ENCODE results near the gene EFCAB8. TPM values are rescaled to one million over a fixed set of nuclear protein-coding genes. Genes with fewer than 3 reads are reported as not detected.

EFCAB8 gene
- total RNA-seq, 1 experiment from 2014 or later, result not detected

- Mint-ChIP-seq H3K9me3 (ENCODE audit: unreplicated experiment) (no peaks in the 10 kb centered on the region), H3K36me3 (ENCODE audit: insufficient read depth, unreplicated experiment) (no peaks in the 10 kb centered on the region), H3K4me1 (ENCODE audit: insufficient read depth, unreplicated experiment) (no peaks in the 10 kb centered on the region), H3K27me3 (ENCODE audit: insufficient read depth, unreplicated experiment) (peaks cover 37% of the 10 kb centered on the region), H3K4me3 (ENCODE audit: unreplicated experiment) (no peak overlapping the region), H3K27ac (ENCODE audit: low read depth, unreplicated experiment) (no peak overlapping the region)
- no peak for DNase-seq (ENCODE audit: unreplicated experiment)
- intact Hi-C loops (cut with micrococcal nuclease), result no loop called here
- TF ChIP-seq, protein P1, sequence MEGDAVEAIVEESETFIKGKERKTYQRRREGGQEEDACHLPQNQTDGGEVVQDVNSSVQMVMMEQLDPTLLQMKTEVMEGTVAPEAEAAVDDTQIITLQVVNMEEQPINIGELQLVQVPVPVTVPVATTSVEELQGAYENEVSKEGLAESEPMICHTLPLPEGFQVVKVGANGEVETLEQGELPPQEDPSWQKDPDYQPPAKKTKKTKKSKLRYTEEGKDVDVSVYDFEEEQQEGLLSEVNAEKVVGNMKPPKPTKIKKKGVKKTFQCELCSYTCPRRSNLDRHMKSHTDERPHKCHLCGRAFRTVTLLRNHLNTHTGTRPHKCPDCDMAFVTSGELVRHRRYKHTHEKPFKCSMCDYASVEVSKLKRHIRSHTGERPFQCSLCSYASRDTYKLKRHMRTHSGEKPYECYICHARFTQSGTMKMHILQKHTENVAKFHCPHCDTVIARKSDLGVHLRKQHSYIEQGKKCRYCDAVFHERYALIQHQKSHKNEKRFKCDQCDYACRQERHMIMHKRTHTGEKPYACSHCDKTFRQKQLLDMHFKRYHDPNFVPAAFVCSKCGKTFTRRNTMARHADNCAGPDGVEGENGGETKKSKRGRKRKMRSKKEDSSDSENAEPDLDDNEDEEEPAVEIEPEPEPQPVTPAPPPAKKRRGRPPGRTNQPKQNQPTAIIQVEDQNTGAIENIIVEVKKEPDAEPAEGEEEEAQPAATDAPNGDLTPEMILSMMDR (IDR thresholded peaks at IDR 0.05; ENCODE audit: unreplicated experiment), result no peak
- ChIA-PET POLR2A (no interaction called here), CTCF (interaction anchor here (0.6 kb wide), 3 partner anchors 20 to 917 kb away, joined by 3 to 4 read pairs (median 4); no protein-coding TSS in a partner anchor)
- BruUV-seq (replicated peaks), result no TSS peak
Measured at GRCh38 chr20:32966382-32966781, 107.7 kb downstream of the EFCAB8 start.

DNA sequence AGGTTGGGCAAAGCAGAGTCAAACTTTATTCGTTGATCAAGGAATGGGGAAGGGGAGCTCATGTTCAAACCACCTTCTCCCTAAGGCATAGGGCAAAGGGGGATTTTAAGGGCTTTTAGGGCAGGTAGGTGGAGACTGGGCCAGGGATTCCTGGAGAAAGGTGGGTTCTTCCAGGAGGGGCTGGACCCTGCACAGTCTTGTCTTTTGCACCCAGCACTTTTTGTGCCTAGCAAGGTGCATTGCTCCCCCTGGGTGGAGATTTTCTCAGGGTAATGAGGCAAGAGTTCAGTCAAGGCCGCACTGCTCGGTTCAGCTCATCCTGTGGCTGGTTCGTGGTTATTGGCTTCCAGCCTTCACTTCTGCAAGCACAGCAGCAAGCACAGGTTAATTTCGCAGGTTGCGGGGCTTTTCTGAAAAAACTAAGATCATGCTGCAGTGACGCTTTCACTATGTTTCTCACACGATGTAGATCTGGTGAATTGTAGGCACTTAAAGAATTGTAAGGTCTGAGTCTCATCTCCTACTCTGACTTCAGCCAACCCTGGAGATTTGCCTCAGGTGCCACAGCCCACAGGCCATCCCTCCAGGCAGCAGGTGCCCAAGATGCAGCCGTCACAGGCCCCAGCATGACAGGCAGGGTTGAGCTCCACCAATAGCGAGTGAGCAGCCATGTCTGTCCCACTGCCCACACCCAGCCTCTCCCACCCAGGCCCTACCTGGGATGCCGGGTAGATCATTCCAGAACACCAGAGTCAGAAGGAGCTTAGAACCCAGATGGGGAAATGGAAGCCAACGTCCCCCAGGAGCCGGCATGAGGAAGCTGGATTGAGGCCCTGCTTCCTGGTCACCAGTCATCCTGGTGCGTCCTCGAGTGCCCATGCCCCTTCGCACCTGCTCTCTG is 108.4 kb downstream of the EFCAB8 start:
- H3K9me3 Mint-ChIP-seq (ENCODE audit: unreplicated experiment), result no peaks in the 10 kb centered on the region
- H3K27ac Mint-ChIP-seq (ENCODE audit: low read depth, unreplicated experiment), result no peak overlapping the region
- intact Hi-C loops (cut with micrococcal nuclease), result no loop called here
- no peaks in the 10 kb centered on the region for H3K4me1 Mint-ChIP-seq (ENCODE audit: insufficient read depth, unreplicated experiment)
- ChIA-PET POLR2A (no interaction called here), CTCF (interaction anchor here (0.6 kb wide), 3 partner anchors 21 to 916 kb away, joined by 3 to 4 read pairs (median 4); no protein-coding TSS in a partner anchor)
- H3K27me3 Mint-ChIP-seq (ENCODE audit: insufficient read depth, unreplicated experiment), result peaks cover 30% of the 10 kb centered on the region
- no TSS peak for BruUV-seq (replicated peaks)
- no peak for DNase-seq (ENCODE audit: unreplicated experiment)
- no peaks in the 10 kb centered on the region for H3K36me3 Mint-ChIP-seq (ENCODE audit: insufficient read depth, unreplicated experiment)
- no peak overlapping the region for H3K4me3 Mint-ChIP-seq (ENCODE audit: unreplicated experiment)
- TF ChIP-seq, protein P1 (IDR thresholded peaks at IDR 0.05; ENCODE audit: unreplicated experiment), result no peak

DNA sequence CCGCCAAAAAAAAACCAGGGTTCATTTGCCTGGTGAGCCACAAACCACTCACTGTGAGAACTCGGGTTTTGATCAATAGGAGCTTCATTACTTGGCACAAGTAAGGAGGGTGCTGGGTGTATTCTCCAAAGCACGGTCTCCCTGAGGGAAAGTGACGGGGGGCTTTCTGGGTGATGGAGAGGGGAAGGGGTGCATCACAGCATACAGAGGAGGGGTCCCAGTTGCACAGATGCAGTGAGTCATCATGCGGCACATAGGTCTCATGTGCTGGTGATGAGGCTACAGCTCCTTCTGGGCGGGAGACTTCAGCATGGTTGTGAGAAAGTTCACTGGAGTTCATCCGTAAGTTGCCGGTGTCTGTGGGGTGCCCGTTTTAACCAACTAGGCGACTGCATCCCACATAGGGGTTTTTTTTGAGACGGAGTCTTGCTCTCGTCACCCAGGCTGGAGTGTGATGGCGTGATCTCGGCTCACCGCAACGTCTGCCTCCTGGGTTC is 109.3 kb downstream of the EFCAB8 start:
- CTCF ChIA-PET, result interaction anchor here (0.6 kb wide), 1 partner anchor 348 kb away, joined by 3 read pairs; no protein-coding TSS in a partner anchor
- H3K4me3 Mint-ChIP-seq (ENCODE audit: unreplicated experiment), result no peak overlapping the region

More for the DNA sequence above, 109.3 kb downstream of the EFCAB8 start:
- no peaks in the 10 kb centered on the region for H3K36me3 Mint-ChIP-seq (ENCODE audit: insufficient read depth, unreplicated experiment)
- H3K27me3 Mint-ChIP-seq (ENCODE audit: insufficient read depth, unreplicated experiment), result peaks cover 27% of the 10 kb centered on the region
- intact Hi-C loops (cut with micrococcal nuclease), result no loop called here
- H3K9me3 Mint-ChIP-seq (ENCODE audit: unreplicated experiment), result no peaks in the 10 kb centered on the region
- no peak for DNase-seq (ENCODE audit: unreplicated experiment)
- H3K27ac Mint-ChIP-seq (ENCODE audit: low read depth, unreplicated experiment), result no peak overlapping the region
- POLR2A ChIA-PET, result no interaction called here
- BruUV-seq (replicated peaks), result no TSS peak
- no peaks in the 10 kb centered on the region for H3K4me1 Mint-ChIP-seq (ENCODE audit: insufficient read depth, unreplicated experiment)
- TF ChIP-seq, protein P1 (IDR thresholded peaks at IDR 0.05; ENCODE audit: unreplicated experiment), result no peak
